HepG2 (cell line): Measurements from ENCODE around the gene NUDT9.

Experiments used
- CBX2 ChIP-seq, 2 experiments: fragments of 200-600 bp in 1 of 2; sonication (generic); formaldehyde crosslinking in 1 of 2; IDR thresholded peaks; 2 replicates each; pipeline versions ENCODE4 v1.7.0 to v1.8.1; 2018 to 2022; ENCODE audit warnings: low read depth in 2 of 2, low read length in 1 of 2, mild to moderate bottlenecking in 1 of 2, missing genetic modification reagents in 1 of 2
- CTCF ChIP-seq: sonication (generic); formaldehyde crosslinking; IDR thresholded peaks from 2 replicates; pipeline ENCODE4 v1.5.0; 2020; ENCODE audit warnings: mild to moderate bottlenecking, missing genetic modification reagents, moderate library complexity
- E2F2 ChIP-seq: sonication (generic); formaldehyde crosslinking; IDR thresholded peaks from 2 replicates; pipeline ENCODE4 v1.4.0; 2020; ENCODE audit warnings: missing genetic modification reagents, borderline replicate concordance
- EP300 ChIP-seq, 3 experiments: sonication (generic) in 1 of 3; formaldehyde crosslinking in 1 of 3; IDR thresholded peaks; 2 replicates each; pipeline versions ENCODE4 v1.5.1 to v1.6.1; 2011 to 2020; ENCODE audit warnings: low read depth in 2 of 3, low read length in 2 of 3, borderline replicate concordance in 1 of 3, improper control_type of control experiment in 1 of 3, mild to moderate bottlenecking in 1 of 3, missing genetic modification reagents in 1 of 3, moderate library complexity in 1 of 3
- EZH2 ChIP-seq: conservative IDR thresholded peaks from 2 replicates; pipeline ENCODE4 v1.6.1; 2012; ENCODE audit warnings: mild to moderate bottlenecking, low read depth, low read length, moderate library complexity
- GABPA ChIP-seq, 2 experiments: IDR thresholded peaks; 2 replicates each; pipeline ENCODE4 v1.6.1; 2011 to 2016; ENCODE audit warnings: low read depth in 2 of 2, low read length in 1 of 2, missing biosample characterization in 1 of 2, missing genetic modification characterization in 1 of 2
- MAX ChIP-seq: IDR thresholded peaks from 2 replicates; pipeline ENCODE4 v1.6.1; 2012; ENCODE audit warnings: inconsistent platforms
- PHF8 ChIP-seq: sonication (generic); formaldehyde crosslinking; IDR thresholded peaks from 2 replicates; pipeline ENCODE4 v1.5.0; 2020; ENCODE audit warnings: missing genetic modification reagents
- POLR2A ChIP-seq, 2 experiments: IDR thresholded peaks; 2 replicates each; pipeline ENCODE4 v1.6.1; 2011; ENCODE audit warnings: low read depth in 2 of 2, low read length in 2 of 2, mild to moderate bottlenecking in 1 of 2, moderate library complexity in 1 of 2; ENCODE audit not compliant: insufficient read depth in 1 of 2
- SRSF1 ChIP-seq: fragments of 200-400 bp; formaldehyde crosslinking; optimal IDR thresholded peaks from 2 replicates; pipeline ENCODE3; 2017; ENCODE audit warnings: mild to moderate bottlenecking, low read depth, low read length, moderate library complexity
- ZNF180 ChIP-seq: sonication (generic); formaldehyde crosslinking; IDR thresholded peaks from 2 replicates; pipeline ENCODE4 v1.4.0; 2020; ENCODE audit warnings: low read depth, missing genetic modification reagents, borderline replicate concordance
- ZNF33B ChIP-seq: sonication (generic); formaldehyde crosslinking; IDR thresholded peaks from 2 replicates; pipeline ENCODE4 v1.5.1; 2020; ENCODE audit warnings: mild to moderate bottlenecking, missing genetic modification reagents
- ZNF83 ChIP-seq: sonication (generic); formaldehyde crosslinking; IDR thresholded peaks from 2 replicates; pipeline ENCODE4 v1.4.0; 2020; ENCODE audit warnings: missing genetic modification reagents, mild to moderate bottlenecking, borderline replicate concordance

GRCh38 chr4:87433342-87433741, 11.0 kb downstream of the NUDT9 start:
- no peak for TF ChIP-seq GABPA (IDR thresholded peaks at IDR 0.05; ENCODE audit: low read depth, low read length)
- TF ChIP-seq GABPA (CRISPR knock-in tag; IDR thresholded peaks at IDR 0.05; ENCODE audit: low read depth): no peak
- TF ChIP-seq ZNF180 (CRISPR knock-in tag): no peak
- TF ChIP-seq EP300 (IDR thresholded peaks at IDR 0.05; ENCODE audit: low read depth in 2 of 2, low read length in 2 of 2): no peak
- TF ChIP-seq EP300 (CRISPR knock-in tag; IDR thresholded peaks at IDR 0.05; ENCODE audit: borderline replicate concordance): no peak
- no peak for TF ChIP-seq PHF8 (CRISPR knock-in tag)
- no peak for TF ChIP-seq EZH2
- TF ChIP-seq E2F2 (CRISPR knock-in tag): no peak
- TF ChIP-seq CTCF (CRISPR knock-in tag): no peak
- no peak for TF ChIP-seq POLR2A (IDR thresholded peaks at IDR 0.05; ENCODE audit: insufficient read depth in 1 of 2, low read depth in 2 of 2, low read length in 2 of 2)
- no peak for TF ChIP-seq CBX2 (IDR thresholded peaks at IDR 0.05; ENCODE audit: low read depth, low read length)
- TF ChIP-seq CBX2 (CRISPR knock-in tag; IDR thresholded peaks at IDR 0.05; ENCODE audit: low read depth): no peak
- TF ChIP-seq SRSF1: no peak
- TF ChIP-seq MAX: no peak
- no peak for TF ChIP-seq ZNF83 (CRISPR knock-in tag)
- no peak for TF ChIP-seq ZNF33B (CRISPR knock-in tag)
